ENCODE data around the gene PACSIN1. TPM values are rescaled to one million over a fixed set of nuclear protein-coding genes. Genes with fewer than 3 reads are reported as not detected.
"Not testable (repeated sequence)": the region's sequence is repeated elsewhere in the genome, so short reads cannot be mapped to it uniquely, and the experiment has no call there.

PACSIN1 gene
- total RNA-seq, 4 donors from 2014 or later = 0.08 to 0.42 (median 0.10) TPM; not detected in 1

GRCh38 chr6:34484899-34485298 is 19.0 kb downstream of the PACSIN1 start:
- no peak for TF ChIP-seq POLR2A (IDR thresholded peaks at IDR 0.05)
- TF ChIP-seq, protein P1, sequence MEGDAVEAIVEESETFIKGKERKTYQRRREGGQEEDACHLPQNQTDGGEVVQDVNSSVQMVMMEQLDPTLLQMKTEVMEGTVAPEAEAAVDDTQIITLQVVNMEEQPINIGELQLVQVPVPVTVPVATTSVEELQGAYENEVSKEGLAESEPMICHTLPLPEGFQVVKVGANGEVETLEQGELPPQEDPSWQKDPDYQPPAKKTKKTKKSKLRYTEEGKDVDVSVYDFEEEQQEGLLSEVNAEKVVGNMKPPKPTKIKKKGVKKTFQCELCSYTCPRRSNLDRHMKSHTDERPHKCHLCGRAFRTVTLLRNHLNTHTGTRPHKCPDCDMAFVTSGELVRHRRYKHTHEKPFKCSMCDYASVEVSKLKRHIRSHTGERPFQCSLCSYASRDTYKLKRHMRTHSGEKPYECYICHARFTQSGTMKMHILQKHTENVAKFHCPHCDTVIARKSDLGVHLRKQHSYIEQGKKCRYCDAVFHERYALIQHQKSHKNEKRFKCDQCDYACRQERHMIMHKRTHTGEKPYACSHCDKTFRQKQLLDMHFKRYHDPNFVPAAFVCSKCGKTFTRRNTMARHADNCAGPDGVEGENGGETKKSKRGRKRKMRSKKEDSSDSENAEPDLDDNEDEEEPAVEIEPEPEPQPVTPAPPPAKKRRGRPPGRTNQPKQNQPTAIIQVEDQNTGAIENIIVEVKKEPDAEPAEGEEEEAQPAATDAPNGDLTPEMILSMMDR (IDR thresholded peaks at IDR 0.05) = no peak
- intact Hi-C loops (cut with DNase I; ENCODE audit: low total_unique reads) = no loop called here
- no peak overlapping the region for H3K4me3 ChIP-seq (ENCODE audit: low read depth, poor library complexity, severe bottlenecking)
- no peak for DNase-seq (ENCODE audit: low spot score in 2 of 2)
- WGBS, 2 donors = 46 to 49% methylated on average over 7 of the region's 7 CpGs

DNA sequence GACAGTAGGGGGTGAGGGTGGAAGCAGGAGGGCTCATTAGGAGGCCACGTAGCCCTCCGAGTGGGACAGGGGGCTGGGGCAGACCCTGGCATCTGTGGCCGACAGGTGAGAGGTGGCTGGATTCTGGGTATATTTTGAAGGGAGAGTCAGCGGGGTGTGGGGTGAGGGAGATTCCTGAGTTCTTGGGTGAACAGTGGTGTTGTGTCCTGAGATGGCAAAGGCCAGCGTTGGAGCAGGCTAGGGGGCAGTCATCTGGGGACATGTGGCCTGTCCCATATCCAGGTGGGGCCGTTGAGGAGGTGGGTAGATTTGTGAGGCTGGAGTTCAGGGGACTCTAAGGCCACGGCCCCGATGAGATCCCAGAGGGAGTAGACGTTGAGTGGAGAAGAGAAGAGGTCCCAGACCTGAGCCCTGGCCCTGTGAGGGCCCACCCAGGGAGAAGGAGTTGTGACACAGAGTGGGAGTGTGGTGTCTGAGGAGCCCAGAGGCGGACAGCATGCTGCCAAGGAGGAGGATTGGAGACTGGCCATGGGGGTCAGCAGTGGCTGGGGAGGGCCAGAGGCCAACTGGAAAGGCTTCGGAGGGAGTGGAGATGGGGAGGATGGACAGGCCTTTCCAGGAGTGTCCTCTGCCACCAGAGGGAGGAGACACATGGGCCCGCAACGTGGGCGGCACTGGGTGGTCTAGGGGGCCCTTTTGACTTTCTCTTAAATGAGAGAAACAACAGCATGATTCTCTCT is 19.6 kb downstream of the PACSIN1 start:
- intact Hi-C loops (cut with DNase I; ENCODE audit: low total_unique reads) = no loop called here
- WGBS, 2 donors = 71 to 72% methylated on average over 14 of the region's 14 CpGs
- TF ChIP-seq, protein P1 (IDR thresholded peaks at IDR 0.05) = no peak
- TF ChIP-seq POLR2A (IDR thresholded peaks at IDR 0.05) = no peak
- no peak for DNase-seq (ENCODE audit: low spot score in 2 of 2)
- no peak overlapping the region for H3K4me3 ChIP-seq (ENCODE audit: low read depth, poor library complexity, severe bottlenecking)

DNA sequence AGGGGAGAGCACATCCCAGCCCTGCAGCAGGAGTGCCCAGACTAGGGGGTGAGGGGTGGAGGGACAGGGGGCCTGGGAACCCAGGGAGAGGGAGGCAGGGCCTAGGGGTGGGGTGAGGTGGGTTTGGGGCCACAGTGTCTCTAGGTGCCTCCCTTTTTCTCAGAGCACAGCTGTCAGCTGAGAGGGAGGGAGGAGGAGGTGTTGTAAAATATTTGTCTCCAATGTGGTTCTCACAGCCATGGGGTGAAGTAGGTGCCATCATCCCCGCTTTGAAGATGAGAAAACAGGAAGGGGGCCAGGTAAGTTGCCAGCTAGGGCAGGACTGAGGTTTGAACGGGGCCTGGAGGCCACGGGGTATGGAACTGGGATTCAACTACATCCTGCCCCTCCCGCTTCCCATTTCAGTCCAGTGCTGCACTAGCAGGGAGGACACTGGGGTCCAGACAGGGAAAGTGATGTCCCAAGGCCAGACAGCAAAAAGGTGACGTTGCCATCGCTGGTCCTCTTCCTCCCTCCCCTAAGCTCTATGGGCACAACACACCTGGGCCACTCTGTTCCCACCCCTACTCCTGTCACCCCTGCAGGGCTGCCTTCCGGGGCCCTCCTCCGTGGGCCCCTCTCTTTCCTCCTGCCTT is 20.3 kb downstream of the PACSIN1 start:
- 70 to 71% methylated on average over 8 of the region's 8 CpGs for WGBS, 2 donors
- intact Hi-C loops (cut with DNase I; ENCODE audit: low total_unique reads) = no loop called here

DNA sequence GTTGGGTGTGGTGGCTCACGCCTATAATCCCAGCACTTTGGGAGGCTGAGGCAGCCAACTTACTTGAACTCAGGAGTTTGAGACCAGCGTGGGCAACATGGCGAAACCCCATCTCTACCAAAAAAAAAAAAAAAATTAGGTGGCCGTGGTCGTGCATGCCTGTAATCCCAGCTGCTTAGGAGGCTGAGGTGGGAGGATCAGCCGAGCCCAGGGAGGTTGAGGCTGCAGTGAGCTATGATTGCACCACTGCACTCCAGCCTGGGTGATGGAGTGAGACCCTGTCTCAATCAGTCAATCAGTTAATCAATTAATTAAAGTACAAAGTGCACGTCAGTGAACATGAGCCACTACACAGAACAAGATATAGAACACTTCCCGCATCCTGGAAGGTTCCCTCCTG is 21.0 kb downstream of the PACSIN1 start:
- DNase-seq (ENCODE audit: low spot score in 2 of 2); intact Hi-C loops (cut with DNase I; ENCODE audit: low total_unique reads); H3K4me3 ChIP-seq (ENCODE audit: low read depth, poor library complexity, severe bottlenecking): not testable (repeated sequence)
- WGBS, 2 donors = 89 to 90% methylated on average over 8 of the region's 8 CpGs

More for the DNA sequence above, 20.3 kb downstream of the PACSIN1 start:
- DNase-seq (ENCODE audit: low spot score in 2 of 2) = no peak
- no peak for TF ChIP-seq POLR2A (IDR thresholded peaks at IDR 0.05)
- TF ChIP-seq, protein P1 (IDR thresholded peaks at IDR 0.05) = no peak
- no peak overlapping the region for H3K4me3 ChIP-seq (ENCODE audit: low read depth, poor library complexity, severe bottlenecking)

DNA sequence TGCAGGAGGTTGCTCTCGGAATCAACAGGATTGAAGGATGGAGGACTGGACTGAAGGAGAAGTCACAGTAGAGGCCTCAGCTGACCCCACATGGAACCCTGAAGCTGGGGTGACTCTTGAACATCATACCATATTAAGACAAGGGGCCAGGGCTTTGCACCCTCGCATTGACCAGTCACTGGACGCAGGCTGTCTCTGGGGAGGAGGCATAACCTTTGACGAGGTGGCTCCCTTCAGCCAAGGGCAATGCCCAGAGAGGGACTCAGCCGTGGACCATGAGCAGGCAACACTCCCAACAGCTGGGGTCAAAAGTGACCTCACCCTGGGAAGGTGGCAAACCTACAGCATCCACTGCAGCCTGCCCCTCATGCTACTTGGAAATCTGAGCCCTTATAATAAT is 21.7 kb downstream of the PACSIN1 start:
- intact Hi-C loops (cut with DNase I; ENCODE audit: low total_unique reads) = no loop called here
- WGBS, 2 donors = 65 to 77% methylated on average over 4 to 5 of the region's 5 CpGs

DNA sequence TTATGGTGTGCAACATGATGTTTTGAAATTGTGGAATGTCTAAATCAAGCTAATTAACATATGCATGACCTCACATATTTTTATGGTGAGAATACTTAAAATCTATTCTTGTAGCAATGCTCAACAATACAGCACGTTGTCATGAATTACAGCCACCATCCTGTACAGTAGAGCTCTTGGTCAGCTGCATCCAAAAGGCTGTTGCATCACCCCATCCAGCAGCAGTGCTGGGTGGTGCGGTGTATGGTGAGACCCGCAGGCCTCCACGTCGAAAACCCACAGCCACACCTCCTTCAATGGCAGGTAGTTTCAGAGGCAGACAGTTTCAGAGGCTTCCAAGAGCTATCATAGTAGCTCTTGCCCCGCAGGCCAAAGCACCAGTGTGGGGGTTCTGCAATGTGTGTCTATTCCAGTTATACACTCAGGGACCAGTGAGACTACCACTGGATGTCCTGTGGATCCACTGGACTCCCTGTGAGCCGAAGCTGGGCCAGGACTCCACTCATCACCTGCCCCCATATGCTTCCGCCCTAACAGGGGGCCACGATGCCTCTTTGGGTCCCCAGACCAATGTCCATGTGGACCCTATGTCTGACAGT is 23.4 kb downstream of the PACSIN1 start:
- no peak overlapping the region for H3K4me3 ChIP-seq (ENCODE audit: low read depth, poor library complexity, severe bottlenecking)
- DNase-seq (ENCODE audit: low spot score in 2 of 2) = no peak
- WGBS, 2 donors = 75 to 87% methylated on average over 9 of the region's 9 CpGs
- intact Hi-C loops (cut with DNase I; ENCODE audit: low total_unique reads) = no loop called here
- TF ChIP-seq POLR2A (IDR thresholded peaks at IDR 0.05) = no peak
- TF ChIP-seq, protein P1 (IDR thresholded peaks at IDR 0.05) = no peak

More for the DNA sequence above, 21.7 kb downstream of the PACSIN1 start:
- DNase-seq (ENCODE audit: low spot score in 2 of 2) = no peak
- no peak for TF ChIP-seq POLR2A (IDR thresholded peaks at IDR 0.05)
- TF ChIP-seq, protein P1 (IDR thresholded peaks at IDR 0.05) = no peak
- no peak overlapping the region for H3K4me3 ChIP-seq (ENCODE audit: low read depth, poor library complexity, severe bottlenecking)
